IMR-90 (cell line): Measurements from ENCODE around the gene MAPRE2. TPM values are rescaled to one million over a fixed set of nuclear protein-coding genes. Genes with fewer than 3 reads are reported as not detected.

ENCODE experiments used
- ATAC-seq: fragments of 200-7000 bp; cut with Tn5 transposase; 2 replicates; pipeline ENCODE4 v1.9.1; 2020; ENCODE audit warnings: low read depth, mild to moderate bottlenecking, moderate library complexity
- BruUV-seq: library from RNA; stranded (reverse); fragments of 400-500 nt; replicated peaks from 2 replicates; lab custom pipeline; 2021; lab: Mats Ljungman, UMichigan
- CTCF ChIA-PET: fragments of 300-600 bp; formaldehyde crosslinking; extraction: SDS; loops from one replicate; lab custom pipeline; 2021; ENCODE audit warnings: antibody characterized with exemption; lab: Yijun Ruan, JAX
- POLR2A ChIA-PET: fragments of 300-600 bp; sonication (Branson Sonifier 250); formaldehyde crosslinking; loops from one replicate; lab custom pipeline; 2022; ENCODE audit warnings: antibody characterized with exemption; ENCODE audit not compliant: unreplicated experiment; lab: Charles Lee
- DNase-seq: peaks from one replicate; pipeline ENCODE4 v3.0.0; 2013
- H2AFZ ChIP-seq: replicated peaks from 2 replicates; pipeline ENCODE3; 2013; ENCODE audit warnings: low read length, mild to moderate bottlenecking; ENCODE audit not compliant: poor library complexity
- H2AK5ac ChIP-seq: 2 replicates; pipeline ENCODE4 v1.6.1; 2013; ENCODE audit warnings: low read depth, low read length, inconsistent platforms
- H2AK9ac ChIP-seq: replicated peaks from 2 replicates; pipeline ENCODE3; 2013; ENCODE audit warnings: mild to moderate bottlenecking, low read depth, low read length, moderate library complexity; ENCODE audit not compliant: poor library complexity
- H2BK120ac ChIP-seq: 2 replicates; pipeline ENCODE4 v1.6.1; 2013; ENCODE audit warnings: low read depth, low read length, inconsistent platforms
- H2BK15ac ChIP-seq: 3 replicates; pipeline ENCODE4 v1.6.1; 2013; ENCODE audit warnings: low read depth, low read length, inconsistent platforms
- H2BK20ac ChIP-seq: 2 replicates; pipeline ENCODE4 v1.6.1; 2013; ENCODE audit warnings: low read depth, mild to moderate bottlenecking, inconsistent platforms, low read length, moderate library complexity
- H2BK5ac ChIP-seq: 2 replicates; pipeline ENCODE4 v1.6.1; 2013; ENCODE audit warnings: mild to moderate bottlenecking, low read depth, low read length, inconsistent platforms; ENCODE audit not compliant: poor library complexity, severe bottlenecking
- H3K14ac ChIP-seq: replicated peaks from 2 replicates; pipeline ENCODE4 v1.6.1; 2013; ENCODE audit warnings: low read depth, low read length, inconsistent platforms
- H3K18ac ChIP-seq: 2 replicates; pipeline ENCODE4 v1.6.1; 2013; ENCODE audit warnings: low read depth, low read length, control low read depth
- H3K23ac ChIP-seq: 2 replicates; pipeline ENCODE4 v1.6.1; 2013; ENCODE audit warnings: low read depth, low read length, inconsistent platforms
- H3K27ac ChIP-seq: 2 replicates; pipeline ENCODE4 v1.5.1; 2013; ENCODE audit warnings: mild to moderate bottlenecking, control low read depth, low read length; ENCODE audit not compliant: insufficient read depth
- H3K27me3 ChIP-seq: 2 replicates; pipeline ENCODE4 v1.6.1; 2013; ENCODE audit warnings: low read length; ENCODE audit not compliant: control insufficient read depth, insufficient read depth
- H3K36me3 ChIP-seq: 2 replicates; pipeline ENCODE4 v1.6.1; 2013; ENCODE audit warnings: low read length, mixed read lengths; ENCODE audit not compliant: control insufficient read depth, insufficient read depth
- H3K4ac ChIP-seq: 2 replicates; pipeline ENCODE4 v1.6.1; 2013; ENCODE audit warnings: low read depth, low read length, inconsistent platforms
- H3K4me1 ChIP-seq: 2 replicates; pipeline ENCODE4 v1.6.1; 2013; ENCODE audit warnings: low read length, mixed read lengths; ENCODE audit not compliant: control insufficient read depth, insufficient read depth
- H3K4me2 ChIP-seq: 2 replicates; pipeline ENCODE4 v1.6.1; 2013; ENCODE audit warnings: low read depth, mild to moderate bottlenecking, control low read depth, low read length, moderate library complexity
- H3K4me3 ChIP-seq: 2 replicates; pipeline ENCODE4 v1.5.1; 2013; ENCODE audit warnings: low read depth, mild to moderate bottlenecking, control low read depth, low read length, moderate library complexity; ENCODE audit not compliant: insufficient read depth
- H3K56ac ChIP-seq: 2 replicates; pipeline ENCODE4 v1.6.1; 2013; ENCODE audit warnings: low read length, inconsistent platforms; ENCODE audit not compliant: insufficient read depth; ENCODE audit errors: extremely low read depth
- H3K79me1 ChIP-seq, 2 experiments: 2 replicates each; pipeline ENCODE4 v1.6.1; 2013; ENCODE audit warnings: low read length in 2 of 2, inconsistent platforms in 1 of 2, low read depth in 1 of 2
- H3K9ac ChIP-seq: 2 replicates; pipeline ENCODE4 v1.6.1; 2013; ENCODE audit warnings: low read depth, low read length, control low read depth
- H3K9me1 ChIP-seq: 2 replicates; pipeline ENCODE4 v1.6.1; 2013; ENCODE audit warnings: low read length, inconsistent platforms; ENCODE audit not compliant: insufficient read depth
- H3K9me3 ChIP-seq: 2 replicates; pipeline ENCODE4 v1.6.1; 2013; ENCODE audit warnings: low read length; ENCODE audit not compliant: control insufficient read depth, insufficient read depth
- H4K20me1 ChIP-seq: 2 replicates; pipeline ENCODE4 v1.6.1; 2013; ENCODE audit warnings: low read length, inconsistent platforms; ENCODE audit not compliant: insufficient read depth
- H4K5ac ChIP-seq: 2 replicates; pipeline ENCODE4 v1.6.1; 2013; ENCODE audit warnings: mild to moderate bottlenecking, low read depth, low read length, control low read depth
- H4K8ac ChIP-seq, 2 experiments: 2 replicates each; pipeline ENCODE4 v1.6.1; 2013; ENCODE audit warnings: low read depth in 2 of 2, low read length in 2 of 2, control low read depth in 1 of 2, inconsistent platforms in 1 of 2
- H4K91ac ChIP-seq: 2 replicates; pipeline ENCODE4 v1.6.1; 2013; ENCODE audit warnings: low read depth, low read length, inconsistent platforms; ENCODE audit not compliant: insufficient read depth
- BHLHE40 ChIP-seq: fragments of 150-350 bp; IDR thresholded peaks from 2 replicates; pipeline ENCODE4 v1.6.1; 2016; ENCODE audit warnings: mild to moderate bottlenecking, low read depth, low read length
- CHD1 ChIP-seq: IDR thresholded peaks from 2 replicates; pipeline ENCODE4 v1.6.1; 2012; ENCODE audit warnings: low read depth, low read length, improper control_type of control experiment
- MAFK ChIP-seq: IDR thresholded peaks from 2 replicates; pipeline ENCODE4 v1.6.1; 2012; ENCODE audit warnings: low read depth, low read length, improper control_type of control experiment
- MAZ ChIP-seq: IDR thresholded peaks from 2 replicates; pipeline ENCODE4 v1.6.1; 2012; ENCODE audit warnings: low read depth, mild to moderate bottlenecking, low read length, improper control_type of control experiment, moderate library complexity, borderline replicate concordance
- MXI1 ChIP-seq: IDR thresholded peaks from 2 replicates; pipeline ENCODE4 v1.6.1; 2012; ENCODE audit warnings: low read depth, mild to moderate bottlenecking, low read length, moderate library complexity, borderline replicate concordance
- NFE2L2 ChIP-seq: fragments of 150-350 bp; IDR thresholded peaks from 2 replicates; pipeline ENCODE4 v1.6.1; 2016; ENCODE audit warnings: low read depth, mild to moderate bottlenecking, low read length
- POLR2A ChIP-seq: IDR thresholded peaks from 2 replicates; pipeline ENCODE4 v1.6.1; 2012; ENCODE audit warnings: mild to moderate bottlenecking, low read depth, low read length
- RCOR1 ChIP-seq: IDR thresholded peaks from 2 replicates; pipeline ENCODE4 v1.6.1; 2012; ENCODE audit warnings: mild to moderate bottlenecking, low read length, improper control_type of control experiment; ENCODE audit not compliant: insufficient replicate concordance
- RFX5 ChIP-seq: IDR thresholded peaks from 2 replicates; pipeline ENCODE4 v1.8.0; 2012; ENCODE audit warnings: low read depth, mild to moderate bottlenecking, low read length, moderate library complexity
- SMC3 ChIP-seq: fragments of 150-350 bp; IDR thresholded peaks from 2 replicates; pipeline ENCODE4 v1.6.1; 2016; ENCODE audit warnings: low read depth, mild to moderate bottlenecking, antibody characterized with exemption, low read length, moderate library complexity
- WGBS, 2 experiments: methylation state at CpG; one replicate each; pipeline versions ENCODE4 v1.1.5 to v1.1.7; 2013; ENCODE audit warnings: missing lambda C conversion rate in 2 of 2; ENCODE audit not compliant: insufficient read length in 1 of 2; ENCODE audit errors: extremely low coverage in 2 of 2; 5-methylcytosine and 5-hydroxymethylcytosine counted together
- dilution Hi-C: fragments of 300-500 bp; cut with HindIII; formaldehyde crosslinking; loops from one replicate; pipeline ENCODE4 v1.14.3; 2018; ENCODE audit warnings: low sequenced_read_pairs; ENCODE audit not compliant: unreplicated experiment
- in situ Hi-C: fragments of 300-500 bp; cut with MboI; formaldehyde crosslinking; loops from 3 replicates; pipeline ENCODE4 v1.14.3; 2019; ENCODE audit warnings: low sequenced_read_pairs, inconsistent platforms, mixed read lengths
- intact Hi-C: fragments of 100-400 bp; cut with micrococcal nuclease; formaldehyde crosslinking; loops from 2 replicates; pipeline ENCODE4 v1.10.0; 2022
- polyA plus RNA-seq, 3 experiments: library from polyadenylated mRNA; depleted of rRNA; stranded (reverse); fragments of >200 nt; gene quantifications; 2 replicates each; pipeline ENCODE4 v1.2.3, GENCODE V29; 2012; ENCODE audit warnings: low replicate concordance in 1 of 3
- total RNA-seq: library from RNA; depleted of rRNA; stranded (reverse); fragments of >200 nt; gene quantifications from 2 replicates; pipeline ENCODE4 v1.2.3, GENCODE V29; 2012
- TF ChIP-seq, protein P1 (sequence below): fragments of 150-350 bp; IDR thresholded peaks from 2 replicates; pipeline ENCODE4 v1.6.1; 2017; ENCODE audit warnings: mild to moderate bottlenecking, antibody characterized with exemption, low read length, low read depth
- TF ChIP-seq, protein P2 (sequence below): fragments of 150-350 bp; IDR thresholded peaks from 2 replicates; pipeline ENCODE4 v1.6.1; 2016; ENCODE audit warnings: low read depth, mild to moderate bottlenecking, low read length, moderate library complexity, borderline replicate concordance
- TF ChIP-seq, protein P3 (sequence below): conservative IDR thresholded peaks from 2 replicates; pipeline ENCODE4 v1.5.1; 2012; ENCODE audit warnings: mild to moderate bottlenecking, low read depth, low read length, improper control_type of control experiment

The MAPRE2 gene
- total and polyA plus RNA-seq, 2 of the 4 experiments (the other 2 are of a cell fraction), result 19.6 to 23.8 TPM

DNA sequence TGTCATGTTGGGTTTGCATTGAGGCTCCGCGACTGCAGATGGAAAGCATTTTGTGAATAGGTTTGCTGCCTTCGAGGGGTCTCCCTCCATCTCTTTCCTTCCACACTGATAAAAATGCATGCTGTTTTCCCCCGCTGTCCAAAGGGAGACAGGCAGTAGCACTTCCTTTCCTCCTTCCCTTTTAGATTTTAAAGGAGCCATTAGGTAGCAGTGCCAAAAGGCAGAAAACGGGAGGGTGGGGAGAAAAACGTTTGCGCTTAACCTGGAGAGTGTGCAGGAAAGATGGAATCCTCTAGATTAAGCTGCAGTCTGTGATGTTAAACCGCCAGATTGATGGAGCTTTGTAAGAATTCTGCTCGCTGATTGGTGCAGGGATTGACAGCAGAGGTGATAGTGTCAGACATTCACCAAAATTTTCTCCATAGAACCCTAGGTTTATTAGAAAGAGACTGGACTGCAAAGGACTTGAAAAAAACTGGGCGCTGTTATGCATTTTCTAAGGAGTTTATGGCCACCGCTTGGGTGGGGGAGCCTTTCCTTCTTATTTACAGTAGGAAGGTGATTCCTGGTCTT, 688 bp downstream of the MAPRE2 start:
- dilution Hi-C loops (no loop called here), intact Hi-C loops (loop anchor here (1.0 to 5.0 kb wide), 3 partner anchors 65 to 174 kb away; no protein-coding TSS in a partner anchor), in situ Hi-C loops (no loop called here)
- Histone ChIP-seq H2BK5ac (no peak overlapping the region), H3K4me1 (peaks cover 3% of the 10 kb centered on the region; the same call in 1 of the 2 replicates), H2BK15ac (no peak overlapping the region), H2BK20ac (no peak overlapping the region; the same call in 1 of the 2 replicates), H3K27me3 (peaks cover 1% of the 10 kb centered on the region; the same call in 1 of the 2 replicates), H4K91ac (no peak overlapping the region), H4K8ac (no peak overlapping the region; a peak in 2 of 4 replicates), H3K27ac (no peak overlapping the region; the same call in 1 of the 2 replicates), H3K4me2 (peak overlapping the region; percentile 92), H2AK9ac (peak overlapping the region; percentile 91), H3K23ac (peak overlapping the region; percentile 98), H3K4ac (peak overlapping the region; percentile 96; the same call in 1 of the 2 replicates), H4K20me1 (no peaks in the 10 kb centered on the region), H3K56ac (peak overlapping the region; percentile 7; the same call in 1 of the 2 replicates), H3K9ac (peak overlapping the region; percentile 80), H2AFZ (peak overlapping the region; percentile 99), H3K9me1 (0 out of 2 replicates have a peak, but pooled peaks cover 3% of the 10 kb centered on the region), H3K4me3 (peak overlapping the region; percentile 89), H3K9me3 (no peaks in the 10 kb centered on the region), H3K14ac (peak overlapping the region; percentile 93), H2BK120ac (no peak overlapping the region), H3K36me3 (no peaks in the 10 kb centered on the region), H3K18ac (no peak overlapping the region), H2AK5ac (no peak overlapping the region), H3K79me1 (peaks cover 0 to 33% of the 10 kb centered on the region in 2 experiments; a peak in 3 of 4 replicates), H4K5ac (peak overlapping the region; percentile 10; the same call in 1 of the 2 replicates)
- WGBS, 2 experiments, result no CpG with 5 or more reads among the region's 11 CpGs
- TF ChIP-seq SMC3 (no peak), RCOR1 (no peak), MAZ (no peak), MXI1 (no peak), BHLHE40 (no peak), MAFK (no peak), NFE2L2 (no peak), POLR2A (no peak), RFX5 (no peak), CHD1 (no peak)
- TF ChIP-seq, protein P1, sequence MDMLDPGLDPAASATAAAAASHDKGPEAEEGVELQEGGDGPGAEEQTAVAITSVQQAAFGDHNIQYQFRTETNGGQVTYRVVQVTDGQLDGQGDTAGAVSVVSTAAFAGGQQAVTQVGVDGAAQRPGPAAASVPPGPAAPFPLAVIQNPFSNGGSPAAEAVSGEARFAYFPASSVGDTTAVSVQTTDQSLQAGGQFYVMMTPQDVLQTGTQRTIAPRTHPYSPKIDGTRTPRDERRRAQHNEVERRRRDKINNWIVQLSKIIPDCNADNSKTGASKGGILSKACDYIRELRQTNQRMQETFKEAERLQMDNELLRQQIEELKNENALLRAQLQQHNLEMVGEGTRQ, result no peak
- TF ChIP-seq, protein P2, sequence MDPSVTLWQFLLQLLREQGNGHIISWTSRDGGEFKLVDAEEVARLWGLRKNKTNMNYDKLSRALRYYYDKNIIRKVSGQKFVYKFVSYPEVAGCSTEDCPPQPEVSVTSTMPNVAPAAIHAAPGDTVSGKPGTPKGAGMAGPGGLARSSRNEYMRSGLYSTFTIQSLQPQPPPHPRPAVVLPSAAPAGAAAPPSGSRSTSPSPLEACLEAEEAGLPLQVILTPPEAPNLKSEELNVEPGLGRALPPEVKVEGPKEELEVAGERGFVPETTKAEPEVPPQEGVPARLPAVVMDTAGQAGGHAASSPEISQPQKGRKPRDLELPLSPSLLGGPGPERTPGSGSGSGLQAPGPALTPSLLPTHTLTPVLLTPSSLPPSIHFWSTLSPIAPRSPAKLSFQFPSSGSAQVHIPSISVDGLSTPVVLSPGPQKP, result no peak
- TF ChIP-seq, protein P3, sequence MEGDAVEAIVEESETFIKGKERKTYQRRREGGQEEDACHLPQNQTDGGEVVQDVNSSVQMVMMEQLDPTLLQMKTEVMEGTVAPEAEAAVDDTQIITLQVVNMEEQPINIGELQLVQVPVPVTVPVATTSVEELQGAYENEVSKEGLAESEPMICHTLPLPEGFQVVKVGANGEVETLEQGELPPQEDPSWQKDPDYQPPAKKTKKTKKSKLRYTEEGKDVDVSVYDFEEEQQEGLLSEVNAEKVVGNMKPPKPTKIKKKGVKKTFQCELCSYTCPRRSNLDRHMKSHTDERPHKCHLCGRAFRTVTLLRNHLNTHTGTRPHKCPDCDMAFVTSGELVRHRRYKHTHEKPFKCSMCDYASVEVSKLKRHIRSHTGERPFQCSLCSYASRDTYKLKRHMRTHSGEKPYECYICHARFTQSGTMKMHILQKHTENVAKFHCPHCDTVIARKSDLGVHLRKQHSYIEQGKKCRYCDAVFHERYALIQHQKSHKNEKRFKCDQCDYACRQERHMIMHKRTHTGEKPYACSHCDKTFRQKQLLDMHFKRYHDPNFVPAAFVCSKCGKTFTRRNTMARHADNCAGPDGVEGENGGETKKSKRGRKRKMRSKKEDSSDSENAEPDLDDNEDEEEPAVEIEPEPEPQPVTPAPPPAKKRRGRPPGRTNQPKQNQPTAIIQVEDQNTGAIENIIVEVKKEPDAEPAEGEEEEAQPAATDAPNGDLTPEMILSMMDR, result no peak
- ChIA-PET POLR2A (interaction anchor here (0.7 to 0.8 kb wide), 2 partner anchors 13 to 35 kb away, joined by 3 read pairs; no protein-coding TSS in a partner anchor), CTCF (interaction anchor here (0.6 kb wide), 1 partner anchor 175 kb away, joined by 4 read pairs; no protein-coding TSS in a partner anchor)
- no peak for DNase-seq
- no peak; the same call in 1 of the 2 replicates for ATAC-seq
- no TSS peak for BruUV-seq
